AG04450 (cell line): ENCODE data around the gene LAMA4. TPM values are rescaled to one million over a fixed set of nuclear protein-coding genes. Genes with fewer than 3 reads are reported as not detected.

Source experiments
- CTCF ChIA-PET: fragments of 300-600, 350-600 bp; formaldehyde crosslinking; extraction: SDS; loops from one replicate; lab custom pipeline; 2022; ENCODE audit warnings: antibody characterized with exemption, inconsistent platforms; lab: Charles Lee
- POLR2A ChIA-PET: fragments of 350-600 bp; formaldehyde crosslinking; extraction: SDS; loops from one replicate; lab custom pipeline; 2021; ENCODE audit warnings: antibody characterized with exemption, inconsistent platforms; lab: Yijun Ruan, JAX
- DNase-seq: peaks from one replicate; pipeline ENCODE4 v3.0.0-alpha.2; 2011; ENCODE audit warnings: low read depth, low spot score
- H3K27ac ChIP-seq: one replicate; pipeline ENCODE4 v1.5.1; 2012; ENCODE audit warnings: low read depth, low read length, control low read depth
- H3K27me3 ChIP-seq: one replicate; pipeline ENCODE4 v1.6.0; 2012; ENCODE audit warnings: low read length; ENCODE audit not compliant: control insufficient read depth, insufficient read depth
- H3K4me3 ChIP-seq: 2 replicates; pipeline ENCODE4 v1.5.1; 2011; ENCODE audit warnings: mild to moderate bottlenecking, low read depth, low read length, control low read depth
- H3K9me3 ChIP-seq: 2 replicates; pipeline ENCODE4 v1.5.1; 2012; ENCODE audit warnings: low read length; ENCODE audit not compliant: control insufficient read depth, insufficient read depth
- polyA plus RNA-seq: library from polyadenylated mRNA; depleted of rRNA; stranded (reverse); fragments of >200 nt; gene quantifications from 2 replicates; pipeline ENCODE4 v1.2.3, GENCODE V29; 2011
- TF ChIP-seq, protein P1 (sequence below): IDR thresholded peaks from 2 replicates; pipeline ENCODE4 v1.5.1; 2011; ENCODE audit warnings: low read depth, low read length, control low read depth, inconsistent platforms

Gene LAMA4
- polyA plus RNA-seq, 1 experiment = 246 TPM

- TF ChIP-seq, protein P1, sequence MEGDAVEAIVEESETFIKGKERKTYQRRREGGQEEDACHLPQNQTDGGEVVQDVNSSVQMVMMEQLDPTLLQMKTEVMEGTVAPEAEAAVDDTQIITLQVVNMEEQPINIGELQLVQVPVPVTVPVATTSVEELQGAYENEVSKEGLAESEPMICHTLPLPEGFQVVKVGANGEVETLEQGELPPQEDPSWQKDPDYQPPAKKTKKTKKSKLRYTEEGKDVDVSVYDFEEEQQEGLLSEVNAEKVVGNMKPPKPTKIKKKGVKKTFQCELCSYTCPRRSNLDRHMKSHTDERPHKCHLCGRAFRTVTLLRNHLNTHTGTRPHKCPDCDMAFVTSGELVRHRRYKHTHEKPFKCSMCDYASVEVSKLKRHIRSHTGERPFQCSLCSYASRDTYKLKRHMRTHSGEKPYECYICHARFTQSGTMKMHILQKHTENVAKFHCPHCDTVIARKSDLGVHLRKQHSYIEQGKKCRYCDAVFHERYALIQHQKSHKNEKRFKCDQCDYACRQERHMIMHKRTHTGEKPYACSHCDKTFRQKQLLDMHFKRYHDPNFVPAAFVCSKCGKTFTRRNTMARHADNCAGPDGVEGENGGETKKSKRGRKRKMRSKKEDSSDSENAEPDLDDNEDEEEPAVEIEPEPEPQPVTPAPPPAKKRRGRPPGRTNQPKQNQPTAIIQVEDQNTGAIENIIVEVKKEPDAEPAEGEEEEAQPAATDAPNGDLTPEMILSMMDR = no peak
- POLR2A ChIA-PET = no interaction called here
Measured at GRCh38 chr6:112100561-112100960, 153.8 kb downstream of the LAMA4 start.

GRCh38 chr6:112096901-112097300 is 157.5 kb downstream of the LAMA4 start:
- TF ChIP-seq, protein P1 = no peak
- DNase-seq = no peak
- ChIA-PET CTCF (interaction anchor here (1.3 kb wide), 1 partner anchor 11 kb away, joined by 4 read pairs; no protein-coding TSS in a partner anchor), POLR2A (no interaction called here)
- H3K27me3 ChIP-seq = no peaks in the 10 kb centered on the region
- H3K9me3 ChIP-seq = no peaks in the 10 kb centered on the region
- no peak overlapping the region for H3K27ac ChIP-seq
- no peak overlapping the region for H3K4me3 ChIP-seq

More at GRCh38 chr6:112100561-112100960, 153.8 kb downstream of the LAMA4 start:
- CTCF ChIA-PET = interaction anchor here (0.6 kb wide), 1 partner anchor 336 kb away, joined by 3 read pairs; no protein-coding TSS in a partner anchor
- Histone ChIP-seq H3K27me3 (no peaks in the 10 kb centered on the region), H3K4me3 (no peak overlapping the region), H3K27ac (no peak overlapping the region), H3K9me3 (no peaks in the 10 kb centered on the region)
- no peak for DNase-seq

DNA sequence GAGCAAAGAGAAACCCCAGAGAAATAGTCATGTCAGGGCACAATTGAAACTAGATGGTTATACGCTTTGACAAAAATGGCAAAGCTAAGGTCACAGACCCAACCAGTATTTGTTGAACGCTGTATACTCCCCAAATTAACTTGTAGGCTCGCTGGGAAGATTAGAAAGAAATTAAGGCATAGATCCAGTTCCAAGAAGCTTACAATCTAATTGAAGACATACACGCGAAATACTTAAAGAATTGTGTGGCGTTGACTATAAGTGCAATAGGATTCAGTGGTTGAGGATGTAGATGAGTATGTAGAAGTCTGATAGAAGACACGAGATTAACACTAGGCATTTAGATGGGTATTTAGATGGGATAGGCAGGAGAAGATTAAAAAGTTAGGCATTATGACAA is 166.5 kb downstream of the LAMA4 start:
- ChIA-PET POLR2A (interaction anchor here (0.6 kb wide), 2 partner anchors 504 to 1362 kb away, joined by 3 read pairs; no protein-coding TSS in a partner anchor), CTCF (interaction anchor here (1.2 to 2.2 kb wide), 7 partner anchors 14 to 378 kb away, joined by 3 to 9 read pairs (median 7); no protein-coding TSS in a partner anchor)
- TF ChIP-seq, protein P1 = no peak
- H3K4me3 ChIP-seq = peak overlapping the region; percentile 84
- no peaks in the 10 kb centered on the region for H3K27me3 ChIP-seq
- H3K27ac ChIP-seq = peak overlapping the region; percentile 76
- no peaks in the 10 kb centered on the region for H3K9me3 ChIP-seq
- DNase-seq = no peak

DNA sequence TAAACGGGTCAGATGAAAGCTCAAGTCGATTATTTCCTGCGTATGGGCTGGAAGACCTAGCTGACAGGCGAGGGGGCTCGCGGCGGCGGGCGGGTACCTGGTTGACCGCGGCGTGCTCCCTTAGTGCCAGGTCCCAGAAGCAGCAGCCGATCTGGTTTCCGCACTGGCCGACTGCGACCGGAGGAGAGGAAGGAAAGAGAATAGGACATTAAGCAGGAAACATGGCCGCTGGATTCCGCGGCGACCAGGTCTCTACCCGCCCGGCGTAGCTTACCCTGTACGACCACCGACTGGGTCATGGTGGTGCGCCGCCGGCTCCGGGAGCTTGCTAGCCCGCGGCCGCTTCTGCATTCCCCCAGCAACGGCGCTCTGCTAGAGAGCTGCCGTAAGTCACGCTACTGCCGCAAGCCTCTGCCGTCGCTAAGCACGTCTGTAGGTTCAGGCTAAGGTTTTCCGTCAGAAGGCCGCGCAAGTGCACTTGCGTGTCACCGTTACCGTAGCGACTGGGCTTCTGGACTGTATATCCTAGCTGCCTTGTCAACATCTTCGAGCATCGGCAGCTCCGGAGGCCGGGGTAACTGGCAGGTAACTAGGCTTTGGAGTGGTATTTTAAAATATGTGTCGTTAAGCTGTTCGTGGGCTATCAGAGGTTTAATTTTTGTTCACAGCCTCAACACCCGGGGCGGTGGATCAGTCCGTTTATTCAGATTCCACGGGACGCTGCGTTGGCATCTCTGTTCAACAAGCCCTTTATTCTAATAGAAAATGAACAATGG is 167.0 kb downstream of the LAMA4 start, which contains the start of the genes FAM229B and TUBE1:
Gene FAM229B (plus strand): TSS at position 456 of the 776 bp plus-strand sequence. CDS start 11,693 bp downstream, outside the sequence.
Gene TUBE1 (minus strand): TSS at position 347 of the 776 bp plus-strand sequence. CDS start 48 bp downstream, at position 299.
- Histone ChIP-seq H3K4me3 (peak within 1 kb of the TSS; percentile 84), H3K27ac (peak within 1 kb of the TSS; percentile 76), H3K9me3 (no peaks in the 10 kb centered on the region), H3K27me3 (no peaks in the 10 kb centered on the region)
- ChIA-PET CTCF (interaction anchor here (0.5 to 2.7 kb wide), 17 partner anchors 8 to 1726 kb away, joined by 3 to 9 read pairs (median 4); no protein-coding TSS in a partner anchor), POLR2A (interaction anchor here (0.6 kb wide), 3 partner anchors 81 to 1362 kb away, joined by 3 to 6 read pairs (median 3); no protein-coding TSS in a partner anchor)
- TF ChIP-seq, protein P1 = peak; percentile 20; the same call in 1 of the 2 replicates
- DNase-seq = peak; percentile 95
